ENCODE measurements around the gene CENPF.

DNA sequence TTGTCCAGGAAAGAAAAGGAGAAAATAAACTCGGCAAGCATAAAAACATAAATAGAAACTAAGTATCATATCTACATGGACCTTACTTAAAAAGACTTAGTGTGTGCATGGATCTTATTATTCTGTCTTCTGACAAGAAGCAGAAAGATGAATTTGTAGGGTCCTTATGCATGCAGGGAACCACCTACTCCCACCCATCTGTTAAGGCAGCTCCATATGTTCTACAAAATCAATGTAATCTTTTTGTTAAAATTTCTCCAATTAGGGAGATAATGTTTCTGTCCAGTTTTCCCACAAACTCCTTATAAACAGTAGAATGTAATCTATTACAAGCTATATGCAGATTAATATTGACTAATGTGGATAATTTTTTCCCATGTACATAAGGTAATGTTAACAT lies 37.7 kb upstream of the CENPF start:
- TF ChIP-seq, protein P1, sequence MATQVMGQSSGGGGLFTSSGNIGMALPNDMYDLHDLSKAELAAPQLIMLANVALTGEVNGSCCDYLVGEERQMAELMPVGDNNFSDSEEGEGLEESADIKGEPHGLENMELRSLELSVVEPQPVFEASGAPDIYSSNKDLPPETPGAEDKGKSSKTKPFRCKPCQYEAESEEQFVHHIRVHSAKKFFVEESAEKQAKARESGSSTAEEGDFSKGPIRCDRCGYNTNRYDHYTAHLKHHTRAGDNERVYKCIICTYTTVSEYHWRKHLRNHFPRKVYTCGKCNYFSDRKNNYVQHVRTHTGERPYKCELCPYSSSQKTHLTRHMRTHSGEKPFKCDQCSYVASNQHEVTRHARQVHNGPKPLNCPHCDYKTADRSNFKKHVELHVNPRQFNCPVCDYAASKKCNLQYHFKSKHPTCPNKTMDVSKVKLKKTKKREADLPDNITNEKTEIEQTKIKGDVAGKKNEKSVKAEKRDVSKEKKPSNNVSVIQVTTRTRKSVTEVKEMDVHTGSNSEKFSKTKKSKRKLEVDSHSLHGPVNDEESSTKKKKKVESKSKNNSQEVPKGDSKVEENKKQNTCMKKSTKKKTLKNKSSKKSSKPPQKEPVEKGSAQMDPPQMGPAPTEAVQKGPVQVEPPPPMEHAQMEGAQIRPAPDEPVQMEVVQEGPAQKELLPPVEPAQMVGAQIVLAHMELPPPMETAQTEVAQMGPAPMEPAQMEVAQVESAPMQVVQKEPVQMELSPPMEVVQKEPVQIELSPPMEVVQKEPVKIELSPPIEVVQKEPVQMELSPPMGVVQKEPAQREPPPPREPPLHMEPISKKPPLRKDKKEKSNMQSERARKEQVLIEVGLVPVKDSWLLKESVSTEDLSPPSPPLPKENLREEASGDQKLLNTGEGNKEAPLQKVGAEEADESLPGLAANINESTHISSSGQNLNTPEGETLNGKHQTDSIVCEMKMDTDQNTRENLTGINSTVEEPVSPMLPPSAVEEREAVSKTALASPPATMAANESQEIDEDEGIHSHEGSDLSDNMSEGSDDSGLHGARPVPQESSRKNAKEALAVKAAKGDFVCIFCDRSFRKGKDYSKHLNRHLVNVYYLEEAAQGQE (IDR thresholded peaks at IDR 0.05; ENCODE audit: unreplicated experiment): no peak
- TF ChIP-seq CTCF (conservative IDR thresholded peaks at IDR 0.05; ENCODE audit: low read depth in 2 of 2) (no peak), POLR2AphosphoS5 (IDR thresholded peaks at IDR 0.05; ENCODE audit: low read depth) (no peak), ETS1 (IDR thresholded peaks at IDR 0.05) (no peak), EZH2phosphoT487 (IDR thresholded peaks at IDR 0.05; ENCODE audit: unreplicated experiment) (no peak), EZH2 (IDR thresholded peaks at IDR 0.05; ENCODE audit: low read depth, unreplicated experiment) (no peak), CREB1 (CRISPR knock-in tag; IDR thresholded peaks at IDR 0.05; ENCODE audit: low read depth) (no peak)
- TF ChIP-seq, protein P2, sequence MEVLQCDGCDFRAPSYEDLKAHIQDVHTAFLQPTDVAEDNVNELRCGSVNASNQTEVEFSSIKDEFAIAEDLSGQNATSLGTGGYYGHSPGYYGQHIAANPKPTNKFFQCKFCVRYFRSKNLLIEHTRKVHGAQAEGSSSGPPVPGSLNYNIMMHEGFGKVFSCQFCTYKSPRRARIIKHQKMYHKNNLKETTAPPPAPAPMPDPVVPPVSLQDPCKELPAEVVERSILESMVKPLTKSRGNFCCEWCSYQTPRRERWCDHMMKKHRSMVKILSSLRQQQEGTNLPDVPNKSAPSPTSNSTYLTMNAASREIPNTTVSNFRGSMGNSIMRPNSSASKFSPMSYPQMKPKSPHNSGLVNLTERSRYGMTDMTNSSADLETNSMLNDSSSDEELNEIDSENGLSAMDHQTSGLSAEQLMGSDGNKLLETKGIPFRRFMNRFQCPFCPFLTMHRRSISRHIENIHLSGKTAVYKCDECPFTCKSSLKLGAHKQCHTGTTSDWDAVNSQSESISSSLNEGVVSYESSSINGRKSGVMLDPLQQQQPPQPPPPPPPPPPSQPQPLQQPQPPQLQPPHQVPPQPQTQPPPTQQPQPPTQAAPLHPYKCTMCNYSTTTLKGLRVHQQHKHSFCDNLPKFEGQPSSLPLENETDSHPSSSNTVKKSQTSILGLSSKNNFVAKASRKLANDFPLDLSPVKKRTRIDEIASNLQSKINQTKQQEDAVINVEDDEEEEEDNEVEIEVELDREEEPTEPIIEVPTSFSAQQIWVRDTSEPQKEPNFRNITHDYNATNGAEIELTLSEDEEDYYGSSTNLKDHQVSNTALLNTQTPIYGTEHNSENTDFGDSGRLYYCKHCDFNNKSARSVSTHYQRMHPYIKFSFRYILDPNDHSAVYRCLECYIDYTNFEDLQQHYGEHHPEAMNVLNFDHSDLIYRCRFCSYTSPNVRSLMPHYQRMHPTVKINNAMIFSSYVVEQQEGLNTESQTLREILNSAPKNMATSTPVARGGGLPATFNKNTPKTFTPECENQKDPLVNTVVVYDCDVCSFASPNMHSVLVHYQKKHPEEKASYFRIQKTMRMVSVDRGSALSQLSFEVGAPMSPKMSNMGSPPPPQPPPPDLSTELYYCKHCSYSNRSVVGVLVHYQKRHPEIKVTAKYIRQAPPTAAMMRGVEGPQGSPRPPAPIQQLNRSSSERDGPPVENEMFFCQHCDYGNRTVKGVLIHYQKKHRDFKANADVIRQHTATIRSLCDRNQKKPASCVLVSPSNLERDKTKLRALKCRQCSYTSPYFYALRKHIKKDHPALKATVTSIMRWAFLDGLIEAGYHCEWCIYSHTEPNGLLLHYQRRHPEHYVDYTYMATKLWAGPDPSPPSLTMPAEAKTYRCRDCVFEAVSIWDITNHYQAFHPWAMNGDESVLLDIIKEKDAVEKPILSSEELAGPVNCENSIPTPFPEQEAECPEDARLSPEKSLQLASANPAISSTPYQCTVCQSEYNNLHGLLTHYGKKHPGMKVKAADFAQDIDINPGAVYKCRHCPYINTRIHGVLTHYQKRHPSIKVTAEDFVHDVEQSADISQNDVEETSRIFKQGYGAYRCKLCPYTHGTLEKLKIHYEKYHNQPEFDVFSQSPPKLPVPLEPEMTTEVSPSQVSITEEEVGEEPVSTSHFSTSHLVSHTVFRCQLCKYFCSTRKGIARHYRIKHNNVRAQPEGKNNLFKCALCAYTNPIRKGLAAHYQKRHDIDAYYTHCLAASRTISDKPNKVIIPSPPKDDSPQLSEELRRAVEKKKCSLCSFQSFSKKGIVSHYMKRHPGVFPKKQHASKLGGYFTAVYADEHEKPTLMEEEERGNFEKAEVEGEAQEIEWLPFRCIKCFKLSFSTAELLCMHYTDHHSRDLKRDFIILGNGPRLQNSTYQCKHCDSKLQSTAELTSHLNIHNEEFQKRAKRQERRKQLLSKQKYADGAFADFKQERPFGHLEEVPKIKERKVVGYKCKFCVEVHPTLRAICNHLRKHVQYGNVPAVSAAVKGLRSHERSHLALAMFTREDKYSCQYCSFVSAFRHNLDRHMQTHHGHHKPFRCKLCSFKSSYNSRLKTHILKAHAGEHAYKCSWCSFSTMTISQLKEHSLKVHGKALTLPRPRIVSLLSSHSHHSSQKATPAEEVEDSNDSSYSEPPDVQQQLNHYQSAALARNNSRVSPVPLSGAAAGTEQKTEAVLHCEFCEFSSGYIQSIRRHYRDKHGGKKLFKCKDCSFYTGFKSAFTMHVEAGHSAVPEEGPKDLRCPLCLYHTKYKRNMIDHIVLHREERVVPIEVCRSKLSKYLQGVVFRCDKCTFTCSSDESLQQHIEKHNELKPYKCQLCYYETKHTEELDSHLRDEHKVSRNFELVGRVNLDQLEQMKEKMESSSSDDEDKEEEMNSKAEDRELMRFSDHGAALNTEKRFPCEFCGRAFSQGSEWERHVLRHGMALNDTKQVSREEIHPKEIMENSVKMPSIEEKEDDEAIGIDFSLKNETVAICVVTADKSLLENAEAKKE (CRISPR knock-in tag; IDR thresholded peaks at IDR 0.05): no peak

Data from GM23338 (cell line).